ENCODE data around the gene SWT1.

The SWT1 gene

DNA sequence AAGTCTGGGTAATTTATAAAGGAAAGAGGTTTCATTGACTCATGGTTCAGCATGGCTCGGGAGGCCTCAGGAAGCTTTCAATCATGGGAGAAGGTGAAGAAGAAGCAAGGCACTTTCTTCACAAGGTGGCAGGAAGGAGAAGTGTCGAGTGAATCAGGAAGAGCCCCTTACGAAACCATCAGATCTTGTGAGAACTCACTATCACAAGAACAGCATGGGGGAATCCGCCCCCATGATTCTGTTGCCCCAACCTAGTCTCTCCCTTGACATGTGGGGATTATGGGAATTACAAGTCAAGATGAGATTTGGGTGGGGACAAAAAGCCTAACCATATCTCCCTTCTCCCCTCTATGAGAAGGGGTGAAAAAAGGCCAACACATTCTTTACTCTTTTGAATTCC lies 171.3 kb downstream of the SWT1 start:
- DNase-seq = no peak

DNA sequence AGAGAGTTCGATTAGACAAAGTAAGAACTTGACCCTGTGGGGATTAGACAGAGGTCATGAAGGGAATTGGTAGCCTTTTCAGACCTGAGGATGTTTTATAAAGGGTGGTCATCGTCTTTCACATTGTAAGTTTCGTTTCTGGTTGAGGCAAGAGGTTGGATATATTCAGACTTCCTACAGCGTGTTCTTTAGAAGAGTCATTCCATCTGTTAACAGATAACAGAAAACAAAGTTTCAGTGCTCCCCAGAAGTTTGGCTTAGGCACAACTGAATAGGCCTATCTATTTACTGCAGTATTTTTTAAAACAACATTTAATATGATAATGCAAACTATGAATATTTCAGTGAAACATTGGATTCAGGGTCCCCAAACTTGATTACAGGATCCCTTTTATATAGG lies 177.2 kb downstream of the SWT1 start:
- no peak for DNase-seq

DNA sequence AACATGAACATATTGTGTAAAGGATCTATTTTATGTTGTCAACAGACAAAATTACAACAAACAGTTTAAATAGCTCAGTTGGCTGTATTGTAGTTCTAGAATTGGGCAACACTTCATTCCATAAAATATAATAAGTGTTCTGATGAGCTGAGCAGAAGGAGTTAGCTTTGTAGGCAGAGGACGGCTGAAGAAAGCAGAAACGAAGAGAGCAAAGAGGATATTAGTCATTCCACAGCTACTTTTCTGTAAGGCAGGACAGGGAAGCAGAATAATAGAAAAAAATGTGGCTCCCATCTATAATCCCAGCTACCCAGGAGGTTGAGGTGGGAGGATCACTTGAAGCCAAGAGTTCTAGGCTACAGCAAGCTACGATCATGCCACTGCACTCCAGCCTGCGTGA lies 180.3 kb downstream of the SWT1 start:
- no peak for DNase-seq

DNA sequence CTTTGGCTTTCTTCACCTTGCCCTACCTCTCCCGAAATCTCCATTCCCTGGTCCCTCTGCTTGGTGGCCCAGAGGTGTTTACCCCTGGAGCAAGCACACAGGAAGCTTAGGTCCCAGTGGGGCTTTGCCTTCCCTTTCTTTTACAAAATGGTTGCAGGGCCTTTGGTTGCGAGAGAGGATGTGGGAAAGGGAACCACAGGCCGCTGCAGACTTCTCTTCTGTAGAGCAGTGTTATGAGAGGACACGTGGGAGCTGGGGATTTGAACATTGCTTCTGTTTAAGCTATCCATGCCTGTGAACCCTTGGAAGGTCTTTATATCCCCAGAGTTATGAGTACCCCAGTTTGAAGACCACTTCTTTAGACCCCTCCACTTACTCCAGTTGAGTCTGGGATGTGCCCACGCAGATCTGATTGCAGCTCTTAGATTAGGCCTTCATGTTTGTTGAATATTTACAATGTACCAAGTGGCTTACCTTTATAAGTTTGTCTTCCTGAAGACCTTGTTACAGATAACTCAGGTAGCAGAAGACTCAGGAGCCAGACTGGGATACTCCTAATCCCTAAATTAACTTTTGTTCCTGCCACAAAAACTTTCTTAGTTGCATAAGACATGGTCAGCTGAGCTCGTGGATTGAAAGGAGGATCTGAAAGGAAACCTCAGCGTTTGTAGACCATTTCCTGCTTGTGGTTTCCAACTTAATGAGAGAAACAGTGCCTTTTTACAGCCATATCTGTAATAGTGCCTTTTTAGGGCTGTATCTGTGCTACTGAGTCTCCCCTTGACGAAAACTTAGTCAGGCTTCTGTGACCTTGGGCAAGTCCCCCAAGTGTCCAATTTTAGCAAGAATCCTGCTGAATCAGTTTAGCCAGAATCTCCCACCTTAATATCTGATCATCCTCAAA lies 182.0 kb downstream of the SWT1 start:
- DNase-seq = no peak

DNA sequence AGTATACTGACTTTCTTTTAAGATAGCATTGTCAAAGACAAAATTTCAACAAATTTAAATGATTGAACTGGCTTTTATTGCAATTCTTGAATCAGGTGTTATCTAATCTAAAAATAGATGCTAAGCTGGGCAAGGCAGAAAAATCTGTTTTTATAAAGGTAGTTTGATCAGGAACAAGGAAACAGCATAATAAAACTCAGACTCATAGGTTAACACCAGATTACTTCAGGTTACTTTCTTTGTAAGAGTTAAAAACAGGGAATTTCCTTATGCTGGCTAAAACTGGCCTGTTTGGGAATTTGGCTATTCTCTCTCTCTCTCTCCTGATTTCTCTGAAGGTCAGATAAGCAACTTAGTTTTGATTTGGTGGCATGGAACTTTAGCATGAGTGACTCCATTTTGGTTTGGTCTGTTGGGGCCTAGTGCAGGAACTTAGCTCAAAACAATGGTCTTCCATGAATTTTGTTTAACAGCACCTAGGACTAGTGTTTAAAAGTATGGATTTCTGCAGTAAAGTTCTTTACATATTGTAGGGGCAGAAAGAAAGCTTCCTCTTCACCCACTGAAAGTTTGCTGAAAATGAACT lies 184.3 kb downstream of the SWT1 start:
- no peak for DNase-seq

Measured in NCI-H526 (cell line).